NT2/D1 (cell line): ENCODE measurements around the gene PUM1.

Source experiments
- SUZ12 ChIP-seq: IDR thresholded peaks from 2 replicates; pipeline ENCODE4 v1.6.1; 2011; ENCODE audit not compliant: insufficient read length, insufficient read depth; ENCODE audit errors: extremely low read depth
- YY1 ChIP-seq: IDR thresholded peaks from 2 replicates; pipeline ENCODE4 v1.6.1; 2011; ENCODE audit not compliant: insufficient read length, insufficient read depth
- ZNF274 ChIP-seq: IDR thresholded peaks from 2 replicates; pipeline ENCODE4 v1.6.1; 2011; ENCODE audit warnings: mild to moderate bottlenecking, low read depth, low read length

DNA sequence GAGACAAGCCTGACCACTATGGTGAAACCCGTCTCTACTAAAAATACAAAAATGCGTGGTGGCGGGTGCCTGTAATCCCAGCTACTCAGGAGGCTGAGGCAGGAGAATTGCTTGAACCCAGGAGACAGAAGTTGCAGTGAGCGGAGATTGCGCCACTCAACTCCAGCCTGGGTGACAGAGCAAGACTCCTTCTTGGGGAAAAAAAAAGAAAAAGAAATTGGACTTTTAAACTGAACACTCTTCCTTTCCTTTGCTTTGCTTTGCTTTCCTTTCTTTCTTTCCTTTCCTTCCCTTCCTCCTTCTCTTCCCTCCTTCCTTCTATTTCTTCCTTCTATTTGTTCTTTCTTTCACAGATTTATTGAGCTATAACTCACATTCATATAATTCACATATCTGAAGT is 43.3 kb upstream of the PUM1 start:
- TF ChIP-seq SUZ12 = no peak
- TF ChIP-seq ZNF274 = no peak
- TF ChIP-seq YY1 = no peak
